HCT116 (cell line): ENCODE results near the gene IRX6. TPM values are rescaled to one million over a fixed set of nuclear protein-coding genes. Genes with fewer than 3 reads are reported as not detected.

Experiments
- ATAC-seq: fragments of 200-7000 bp; cut with Tn5 transposase; 2 replicates; pipeline ENCODE4 v1.9.1; 2020; ENCODE audit warnings: mild to moderate bottlenecking, moderate library complexity
- BruUV-seq: library from RNA; stranded (reverse); fragments of 400-500 nt; replicated peaks from 2 replicates; lab custom pipeline; 2021; lab: Mats Ljungman, UMichigan
- CTCF ChIA-PET: fragments of 300-600 bp; sonication (Branson Sonifier 250); formaldehyde crosslinking; loops from one replicate; lab custom pipeline; 2021; ENCODE audit warnings: antibody characterized with exemption; lab: Charles Lee
- POLR2A ChIA-PET: fragments of 300-600, 350-600 bp; sonication (Branson Sonifier 250); formaldehyde crosslinking; loops from one replicate; lab custom pipeline; 2021; ENCODE audit warnings: antibody characterized with exemption; lab: Charles Lee
- RAD21 ChIA-PET, 2 experiments: fragments of 300-600 bp; sonication (Branson Sonifier 250); formaldehyde crosslinking; loops; one replicate each; lab custom pipeline; 2023; ENCODE audit warnings: low total read pairs in 2 of 2; ENCODE audit not compliant: uncharacterized antibody in 2 of 2, unreplicated experiment in 2 of 2, low non-redundant PET in 1 of 2; lab: Charles Lee
- DNase-seq: peaks from one replicate; pipeline ENCODE4 v3.0.0-alpha.2; 2010; ENCODE audit warnings: low read depth, low spot score
- H2AFZ ChIP-seq: fragments of 200-600 bp; shearing (Covaris generic), sonication (generic); 2 replicates; pipeline ENCODE4 v1.6.1; 2017; ENCODE audit warnings: low read depth, mixed run types, mixed read lengths, antibody characterized with exemption, low read length; ENCODE audit not compliant: poor library complexity, severe bottlenecking
- H3K27ac ChIP-seq: 2 replicates; pipeline ENCODE4 v1.5.1; 2012; ENCODE audit warnings: low read depth, low read length
- H3K27me3 ChIP-seq: fragments of 200-600 bp; sonication (generic); 2 replicates; pipeline ENCODE4 v1.6.1; 2016; ENCODE audit warnings: mixed run types, low read length, mixed read lengths; ENCODE audit not compliant: insufficient read depth
- H3K36me3 ChIP-seq, 2 experiments: fragments of 200-500 bp in 1 of 2; fragments of 200-600 bp in 1 of 2; sonication (Bioruptor generic) in 1 of 2; sonication (generic) in 1 of 2; 2 replicates each; pipeline versions ENCODE4 v1.5.1 to v1.6.1; 2014 to 2016; ENCODE audit warnings: low read length in 2 of 2, inconsistent platforms in 1 of 2, mixed read lengths in 1 of 2, mixed run types in 1 of 2; ENCODE audit not compliant: insufficient read depth in 2 of 2, control insufficient read depth in 1 of 2
- H3K4me1 ChIP-seq, 2 experiments: fragments of 200-600 bp in 1 of 2; sonication (generic) in 1 of 2; 2 replicates each; pipeline versions ENCODE4 v1.5.1 to v1.6.1; 2012 to 2017; ENCODE audit warnings: low read length in 2 of 2, inconsistent platforms in 1 of 2, mild to moderate bottlenecking in 1 of 2, mixed read lengths in 1 of 2, mixed run types in 1 of 2, moderate library complexity in 1 of 2; ENCODE audit not compliant: insufficient read depth in 2 of 2, control insufficient read depth in 1 of 2
- H3K4me2 ChIP-seq: fragments of 200-600 bp; sonication (generic); 2 replicates; pipeline ENCODE4 v1.6.1; 2017; ENCODE audit warnings: mixed run types, low read length, mixed read lengths
- H3K4me3 ChIP-seq, 2 experiments: fragments of 200-600 bp in 1 of 2; sonication (generic) in 1 of 2; replicated peaks in 1 of 2; 2 replicates each; pipeline ENCODE4 v1.5.1; 2011 to 2016; ENCODE audit warnings: low read length in 2 of 2, control low read depth in 1 of 2, low read depth in 1 of 2, mild to moderate bottlenecking in 1 of 2, mixed read lengths in 1 of 2, mixed run types in 1 of 2
- H3K79me2 ChIP-seq: fragments of 200-600 bp; sonication (generic); 2 replicates; pipeline ENCODE4 v1.6.1; 2017; ENCODE audit warnings: mild to moderate bottlenecking, mixed run types, low read length, moderate library complexity, mixed read lengths; ENCODE audit not compliant: insufficient read depth
- H3K9ac ChIP-seq: fragments of 200-600 bp; sonication (generic); 2 replicates; pipeline ENCODE4 v1.6.1; 2016; ENCODE audit warnings: low read length, mixed read lengths
- H3K9me2 ChIP-seq: fragments of 200-600 bp; sonication (generic), shearing (Covaris generic); 2 replicates; pipeline ENCODE4 v1.6.1; 2017; ENCODE audit warnings: mixed run types, mild to moderate bottlenecking, moderate library complexity; ENCODE audit not compliant: insufficient read depth
- H3K9me3 ChIP-seq, 2 experiments: fragments of 200-500 bp in 1 of 2; fragments of 200-600 bp in 1 of 2; sonication (Bioruptor generic) in 1 of 2; sonication (generic) in 1 of 2; 2 replicates each; pipeline ENCODE4 v1.6.1; 2014 to 2017; ENCODE audit warnings: low read length in 2 of 2, mixed read lengths in 2 of 2, inconsistent platforms in 1 of 2, low read depth in 1 of 2, mild to moderate bottlenecking in 1 of 2, mixed run types in 1 of 2, moderate library complexity in 1 of 2; ENCODE audit not compliant: control insufficient read depth in 1 of 2, insufficient read depth in 1 of 2
- H4K20me1 ChIP-seq: fragments of 200-600 bp; sonication (generic), shearing (Covaris generic); 2 replicates; pipeline ENCODE4 v1.6.1; 2017; ENCODE audit warnings: mixed run types, mild to moderate bottlenecking, moderate library complexity; ENCODE audit not compliant: insufficient read depth
- ATF3 ChIP-seq: IDR thresholded peaks from 2 replicates; pipeline ENCODE4 v1.6.1; 2012
- CEBPB ChIP-seq: IDR thresholded peaks from 2 replicates; pipeline ENCODE4 v1.6.1; 2012; ENCODE audit warnings: low read depth
- EGR1 ChIP-seq: IDR thresholded peaks from 2 replicates; pipeline ENCODE4 v1.6.1; 2012; ENCODE audit warnings: low read depth
- ELF1 ChIP-seq: IDR thresholded peaks from 2 replicates; pipeline ENCODE4 v1.6.1; 2012; ENCODE audit warnings: low read depth, borderline replicate concordance
- EZH2 ChIP-seq: fragments of 200-600 bp; sonication (generic); IDR thresholded peaks from 2 replicates; pipeline ENCODE4 v1.6.1; 2017; ENCODE audit warnings: antibody characterized with exemption, mixed run types
- EZH2phosphoT487 ChIP-seq: fragments of 200-600 bp; IDR thresholded peaks from 2 replicates; pipeline ENCODE4 v1.6.1; 2018; ENCODE audit warnings: antibody characterized with exemption, borderline replicate concordance
- FOSL1 ChIP-seq: IDR thresholded peaks from 2 replicates; pipeline ENCODE4 v1.6.1; 2012; ENCODE audit warnings: low read depth
- JUND ChIP-seq: IDR thresholded peaks from 2 replicates; pipeline ENCODE4 v1.6.1; 2012
- POLR2A ChIP-seq: IDR thresholded peaks from 2 replicates; pipeline ENCODE4 v1.7.0; 2011; ENCODE audit warnings: borderline replicate concordance; ENCODE audit not compliant: insufficient read depth, insufficient read length; ENCODE audit errors: extremely low read depth
- RAD21 ChIP-seq: IDR thresholded peaks from 2 replicates; pipeline ENCODE4 v1.6.1; 2012; ENCODE audit warnings: low read depth, mild to moderate bottlenecking
- REST ChIP-seq: IDR thresholded peaks from 2 replicates; pipeline ENCODE4 v1.6.1; 2012; ENCODE audit warnings: low read depth
- SIN3A ChIP-seq: IDR thresholded peaks from 2 replicates; pipeline ENCODE4 v1.6.1; 2012; ENCODE audit warnings: low read depth
- SP1 ChIP-seq: IDR thresholded peaks from 2 replicates; pipeline ENCODE4 v1.6.1; 2012; ENCODE audit warnings: low read depth
- ZNF274 ChIP-seq: fragments of 200-500 bp; sonication (Bioruptor generic); IDR thresholded peaks from 2 replicates; pipeline ENCODE4 v1.6.1; 2014; ENCODE audit warnings: mild to moderate bottlenecking, low read depth, low read length, inconsistent platforms
- intact Hi-C: fragments of 100-400 bp; cut with micrococcal nuclease; formaldehyde crosslinking; loops from 2 replicates; pipeline ENCODE4 v1.10.0; 2022
- total RNA-seq: library from RNA; stranded (reverse); gene quantifications from one replicate; pipeline ENCODE4 v1.2.1, GENCODE V29; 2021; ENCODE audit not compliant: unreplicated experiment
- TF ChIP-seq, protein P1 (sequence below): IDR thresholded peaks from 2 replicates; pipeline ENCODE4 v1.6.1; 2012
- TF ChIP-seq, protein P2 (sequence below), 3 experiments: fragments of 200-600 bp in 1 of 3; sonication (generic) in 1 of 3; IDR thresholded peaks in 2 of 3; conservative IDR thresholded peaks in 1 of 3; 2 replicates each; pipeline ENCODE4 v1.5.1; 2012 to 2017; ENCODE audit warnings: low read depth in 2 of 3, low read length in 2 of 3, antibody characterized with exemption in 1 of 3, borderline replicate concordance in 1 of 3, control low read depth in 1 of 3, mild to moderate bottlenecking in 1 of 3, mixed read lengths in 1 of 3, mixed run types in 1 of 3, moderate library complexity in 1 of 3; ENCODE audit not compliant: insufficient read depth in 1 of 3

IRX6 gene
- total RNA-seq, 1 experiment from 2014 or later, result not detected

DNA sequence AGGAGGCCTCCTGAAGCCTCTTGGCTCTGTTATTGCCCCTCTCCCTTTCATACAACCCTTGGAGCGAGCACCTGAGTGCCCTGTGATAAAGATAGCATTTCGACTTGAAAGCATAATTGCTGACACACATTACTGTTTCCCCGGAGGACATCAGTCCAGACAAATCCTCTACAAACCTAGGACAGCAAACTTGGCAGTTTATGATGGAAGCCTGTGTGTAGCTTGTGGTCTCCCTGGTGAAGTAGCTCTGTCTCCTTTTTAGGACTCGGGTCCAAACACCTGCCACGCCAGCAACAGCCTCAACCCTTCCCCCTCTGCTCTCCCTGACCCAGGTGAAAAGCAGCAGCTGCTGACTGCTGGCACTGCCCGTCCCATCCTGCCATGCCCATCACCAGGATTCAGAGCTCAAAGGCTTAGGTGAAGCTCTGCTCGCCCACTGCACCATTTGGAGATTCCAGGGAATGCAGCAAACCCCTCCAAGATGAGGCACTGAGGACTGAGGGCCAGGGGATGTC is 55.9 kb downstream of the IRX6 start:
- ChIA-PET CTCF (no interaction called here), RAD21 (no interaction called here), POLR2A (no interaction called here)
- Histone ChIP-seq H3K36me3 (no peaks in the 10 kb centered on the region), H3K4me3 (no peak overlapping the region), H3K9me3 (no peaks in the 10 kb centered on the region), H3K27ac (no peak overlapping the region), H4K20me1 (no peaks in the 10 kb centered on the region; the same call in 1 of the 2 replicates), H3K4me1 (no peaks in the 10 kb centered on the region), H3K9me2 (no peaks in the 10 kb centered on the region), H2AFZ (no peak overlapping the region), H3K79me2 (no peaks in the 10 kb centered on the region), H3K27me3 (peaks cover 44% of the 10 kb centered on the region), H3K4me2 (no peak overlapping the region), H3K9ac (no peak overlapping the region)
- intact Hi-C loops, result no loop called here
- DNase-seq (no peak), ATAC-seq (no peak)
- no TSS peak for BruUV-seq
- no peak for TF ChIP-seq SIN3A
- TF ChIP-seq POLR2A, result no peak
- TF ChIP-seq RAD21, result no peak
- no peak for TF ChIP-seq ZNF274
- no peak for TF ChIP-seq CEBPB
- no peak for TF ChIP-seq REST
- no peak for TF ChIP-seq JUND
- TF ChIP-seq, protein P1, sequence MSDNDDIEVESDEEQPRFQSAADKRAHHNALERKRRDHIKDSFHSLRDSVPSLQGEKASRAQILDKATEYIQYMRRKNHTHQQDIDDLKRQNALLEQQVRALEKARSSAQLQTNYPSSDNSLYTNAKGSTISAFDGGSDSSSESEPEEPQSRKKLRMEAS, result no peak
- no peak for TF ChIP-seq EGR1
- TF ChIP-seq EZH2phosphoT487, result no peak
- TF ChIP-seq, protein P2, sequence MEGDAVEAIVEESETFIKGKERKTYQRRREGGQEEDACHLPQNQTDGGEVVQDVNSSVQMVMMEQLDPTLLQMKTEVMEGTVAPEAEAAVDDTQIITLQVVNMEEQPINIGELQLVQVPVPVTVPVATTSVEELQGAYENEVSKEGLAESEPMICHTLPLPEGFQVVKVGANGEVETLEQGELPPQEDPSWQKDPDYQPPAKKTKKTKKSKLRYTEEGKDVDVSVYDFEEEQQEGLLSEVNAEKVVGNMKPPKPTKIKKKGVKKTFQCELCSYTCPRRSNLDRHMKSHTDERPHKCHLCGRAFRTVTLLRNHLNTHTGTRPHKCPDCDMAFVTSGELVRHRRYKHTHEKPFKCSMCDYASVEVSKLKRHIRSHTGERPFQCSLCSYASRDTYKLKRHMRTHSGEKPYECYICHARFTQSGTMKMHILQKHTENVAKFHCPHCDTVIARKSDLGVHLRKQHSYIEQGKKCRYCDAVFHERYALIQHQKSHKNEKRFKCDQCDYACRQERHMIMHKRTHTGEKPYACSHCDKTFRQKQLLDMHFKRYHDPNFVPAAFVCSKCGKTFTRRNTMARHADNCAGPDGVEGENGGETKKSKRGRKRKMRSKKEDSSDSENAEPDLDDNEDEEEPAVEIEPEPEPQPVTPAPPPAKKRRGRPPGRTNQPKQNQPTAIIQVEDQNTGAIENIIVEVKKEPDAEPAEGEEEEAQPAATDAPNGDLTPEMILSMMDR (IDR thresholded peaks at IDR 0.05 in 2 of 3, conservative IDR thresholded peaks at IDR 0.05 in 1 of 3; ENCODE audit: borderline replicate concordance in 1 of 3, insufficient read depth in 1 of 3, low read depth in 2 of 3, low read length in 2 of 3), result no peak
- no peak for TF ChIP-seq ELF1
- TF ChIP-seq ATF3, result no peak
- no peak for TF ChIP-seq SP1
- TF ChIP-seq EZH2, result no peak
- TF ChIP-seq FOSL1, result no peak
- TF ChIP-seq, all 23 proteins: peak for 0
